IPS-11a (cell line): ENCODE results near the gene ZNF787.
A peak's percentile ranks its signal among the peaks of the same experiment; 100 is the strongest.

Experiments used
- H3K4me3 ChIP-seq: one replicate; pipeline ENCODE4 v1.5.1; 2013; ENCODE audit warnings: low read depth, low read length, control low read depth

The ZNF787 gene

GRCh38 chr19:56144831-56145230, 23.7 kb upstream of the ZNF787 start:
- no peak overlapping the region for H3K4me3 ChIP-seq

GRCh38 chr19:56144376-56144775, 23.3 kb upstream of the ZNF787 start:
- H3K4me3 ChIP-seq: no peak overlapping the region

GRCh38 chr19:56142897-56143434, 21.9 kb upstream of the ZNF787 start:
- no peak overlapping the region for H3K4me3 ChIP-seq

- peak overlapping the region; percentile 24 for H3K4me3 ChIP-seq
Observed at GRCh38 chr19:56142087-56142787, 21.1 kb upstream of the ZNF787 start.

GRCh38 chr19:56141417-56141993, 20.4 kb upstream of the ZNF787 start:
- peak overlapping the region; percentile 24 for H3K4me3 ChIP-seq

GRCh38 chr19:56140583-56141416, 19.7 kb upstream of the ZNF787 start, which contains the start of gene ZNF444:
TSS of gene ZNF444 (plus strand) at chr19:56141287. CDS start at chr19:56146912, 5,625 bp downstream.
- peak within 1 kb of the TSS; percentile 29 for H3K4me3 ChIP-seq

- H3K4me3 ChIP-seq: peak overlapping the region; percentile 29
Observed at GRCh38 chr19:56139847-56140582, 18.9 kb upstream of the ZNF787 start.

- H3K4me3 ChIP-seq: no peak overlapping the region
Observed at GRCh38 chr19:56138069-56138468, 17.0 kb upstream of the ZNF787 start.

- H3K4me3 ChIP-seq: no peak overlapping the region
Observed at GRCh38 chr19:56137405-56137804, 16.3 kb upstream of the ZNF787 start.

GRCh38 chr19:56136362-56136761, 15.3 kb upstream of the ZNF787 start:
- H3K4me3 ChIP-seq: no peak overlapping the region

GRCh38 chr19:56134654-56134921, 13.5 kb upstream of the ZNF787 start:
- H3K4me3 ChIP-seq: no peak overlapping the region

- no peak overlapping the region for H3K4me3 ChIP-seq
Observed at GRCh38 chr19:56133858-56134653, 13.0 kb upstream of the ZNF787 start.

- no peak overlapping the region for H3K4me3 ChIP-seq
Observed at GRCh38 chr19:56132316-56132822, 11.3 kb upstream of the ZNF787 start.

GRCh38 chr19:56131651-56132050, 10.6 kb upstream of the ZNF787 start:
- H3K4me3 ChIP-seq: no peak overlapping the region

GRCh38 chr19:56130006-56130405, 8.9 kb upstream of the ZNF787 start:
- H3K4me3 ChIP-seq: no peak overlapping the region

- H3K4me3 ChIP-seq: no peak overlapping the region
Observed at GRCh38 chr19:56126983-56127780, 6.1 kb upstream of the ZNF787 start.

- H3K4me3 ChIP-seq: no peak overlapping the region
Observed at GRCh38 chr19:56125806-56126590, 4.9 kb upstream of the ZNF787 start.

GRCh38 chr19:56124578-56124977, 3.5 kb upstream of the ZNF787 start:
- no peak overlapping the region for H3K4me3 ChIP-seq
